Right atrium auricular region (tissue), 2 donors: ENCODE data around the gene TICAM1. TPM values are rescaled to one million over a fixed set of nuclear protein-coding genes. Genes with fewer than 3 reads are reported as not detected.
A peak's percentile ranks its signal among the peaks of the same experiment; 100 is the strongest.
"Not testable (repeated sequence)": the region's sequence is repeated elsewhere in the genome, so short reads cannot be mapped to it uniquely, and the experiment has no call there.

Source experiments
- DNase-seq: peaks from one replicate; pipeline ENCODE4 v3.0.0-alpha.2; 2019; ENCODE audit warnings: low spot score
- H3K27ac ChIP-seq, 2 donors: fragments of 200-600 bp; sonication (generic); 1 replicate in 1 of 2; 2 replicates in 1 of 2; pipeline ENCODE4 v1.5.1; 2016 to 2019
- H3K27me3 ChIP-seq, 2 donors: fragments of 200-600 bp; sonication (generic); one replicate each; pipeline versions ENCODE4 v1.5.1 to v1.6.0; 2017 to 2019
- H3K36me3 ChIP-seq: fragments of 200-600 bp; sonication (generic); one replicate; pipeline ENCODE4 v1.5.1; 2016
- H3K4me1 ChIP-seq, 2 donors: fragments of 200-600 bp; sonication (generic); one replicate each; pipeline versions ENCODE4 v1.5.1 to v1.6.0; 2017 to 2019
- H3K4me3 ChIP-seq, 2 donors: fragments of 200-600 bp; sonication (generic); 1 replicate in 1 of 2; 2 replicates in 1 of 2; pipeline ENCODE4 v1.5.1; 2017 to 2019; ENCODE audit warnings: mild to moderate bottlenecking in 1 of 2, moderate library complexity in 1 of 2
- H3K9me3 ChIP-seq, 2 donors: fragments of 200-600 bp; sonication (generic); one replicate each; pipeline ENCODE4 v1.5.1; 2019
- total RNA-seq, 2 donors: library from RNA; depleted of rRNA; stranded (reverse); fragments of >200 nt; gene quantifications; one replicate each; pipeline ENCODE4 v1.1.0, GENCODE V29; 2016
- TF ChIP-seq, protein P1 (sequence below), 2 donors: fragments of 200-600 bp; sonication (generic); IDR thresholded peaks; one replicate each; pipeline ENCODE4 v1.5.1; 2019; ENCODE audit warnings: antibody characterized with exemption in 2 of 2

Gene TICAM1
- total RNA-seq, 2 donors from 2014 or later, result 3.0 to 7.6 TPM

DNA sequence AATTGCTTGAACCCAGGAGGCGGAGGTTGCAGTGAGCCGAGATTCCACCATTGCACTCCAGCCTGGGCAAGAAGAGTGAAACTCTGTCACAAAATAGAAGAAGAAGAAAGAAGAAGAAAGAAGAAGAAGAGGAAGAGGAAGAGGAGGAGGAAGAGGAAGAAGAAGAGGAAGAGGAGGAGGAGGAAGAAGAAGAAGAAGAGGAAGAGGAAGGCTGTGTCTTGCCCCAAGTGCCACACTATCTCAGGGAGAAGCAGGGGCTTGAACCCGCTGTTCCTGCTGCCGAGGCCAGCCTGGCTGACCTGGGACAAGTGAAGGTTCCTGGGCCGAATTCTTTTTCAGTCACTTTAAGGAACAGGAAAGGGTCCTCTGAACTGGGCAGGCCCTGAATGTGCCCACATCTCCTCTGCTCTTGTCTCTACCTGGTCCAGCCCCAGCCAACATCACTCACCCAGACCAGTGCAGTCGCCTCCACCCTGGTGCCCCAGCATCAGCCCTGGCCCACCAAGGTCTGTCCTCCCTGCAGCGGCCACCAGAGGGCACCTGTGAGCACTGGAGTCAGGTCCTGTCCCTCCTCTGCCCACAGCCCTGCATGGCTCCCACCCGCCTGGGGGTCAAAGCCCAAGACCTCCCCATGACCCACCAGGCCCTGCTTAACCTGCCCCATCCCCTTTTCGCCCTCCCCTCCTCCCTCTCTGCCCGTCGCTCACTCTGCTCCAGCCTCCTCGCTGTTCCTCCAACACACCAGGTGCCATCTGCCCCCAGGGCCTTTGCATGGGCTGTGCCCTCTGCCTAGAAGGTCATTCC is 20.0 kb downstream of the TICAM1 start:
- no peak overlapping the region for H3K4me3 ChIP-seq
- H3K27ac ChIP-seq, result no peak overlapping the region
- H3K9me3 ChIP-seq, result no peaks in the 10 kb centered on the region
- peaks cover 4% of the 10 kb centered on the region for H3K36me3 ChIP-seq
- DNase-seq, result peak; percentile 82
- peaks cover 0 to 23% of the 10 kb centered on the region in 2 donors for H3K4me1 ChIP-seq
- TF ChIP-seq, protein P1, sequence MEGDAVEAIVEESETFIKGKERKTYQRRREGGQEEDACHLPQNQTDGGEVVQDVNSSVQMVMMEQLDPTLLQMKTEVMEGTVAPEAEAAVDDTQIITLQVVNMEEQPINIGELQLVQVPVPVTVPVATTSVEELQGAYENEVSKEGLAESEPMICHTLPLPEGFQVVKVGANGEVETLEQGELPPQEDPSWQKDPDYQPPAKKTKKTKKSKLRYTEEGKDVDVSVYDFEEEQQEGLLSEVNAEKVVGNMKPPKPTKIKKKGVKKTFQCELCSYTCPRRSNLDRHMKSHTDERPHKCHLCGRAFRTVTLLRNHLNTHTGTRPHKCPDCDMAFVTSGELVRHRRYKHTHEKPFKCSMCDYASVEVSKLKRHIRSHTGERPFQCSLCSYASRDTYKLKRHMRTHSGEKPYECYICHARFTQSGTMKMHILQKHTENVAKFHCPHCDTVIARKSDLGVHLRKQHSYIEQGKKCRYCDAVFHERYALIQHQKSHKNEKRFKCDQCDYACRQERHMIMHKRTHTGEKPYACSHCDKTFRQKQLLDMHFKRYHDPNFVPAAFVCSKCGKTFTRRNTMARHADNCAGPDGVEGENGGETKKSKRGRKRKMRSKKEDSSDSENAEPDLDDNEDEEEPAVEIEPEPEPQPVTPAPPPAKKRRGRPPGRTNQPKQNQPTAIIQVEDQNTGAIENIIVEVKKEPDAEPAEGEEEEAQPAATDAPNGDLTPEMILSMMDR (IDR thresholded peaks at IDR 0.05), result peak; percentile 83 to 92
- no peaks in the 10 kb centered on the region for H3K27me3 ChIP-seq

DNA sequence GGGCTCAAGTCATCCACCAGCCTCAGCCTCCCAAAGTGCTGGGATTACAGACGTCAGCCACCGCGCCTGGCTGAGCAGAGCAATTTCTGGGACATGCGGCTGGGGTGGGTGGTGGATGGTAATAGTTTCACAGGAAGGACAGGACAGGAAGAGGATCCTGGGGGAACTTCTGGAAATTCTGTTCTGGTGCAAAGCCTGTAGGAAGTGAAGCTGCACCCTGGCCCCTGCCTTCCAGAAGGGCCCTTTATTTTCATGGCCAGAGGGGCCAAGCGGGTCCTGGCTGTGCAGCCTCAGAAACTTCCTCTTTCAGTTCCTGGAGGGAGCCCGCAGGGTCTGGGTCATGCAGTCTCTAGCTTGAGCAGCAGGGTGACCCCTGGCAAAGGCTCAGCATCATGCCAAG is 24.3 kb downstream of the TICAM1 start:
- Histone ChIP-seq H3K4me1 (peaks cover 0 to 16% of the 10 kb centered on the region in 2 donors), H3K4me3 (no peak overlapping the region), H3K27me3 (no peaks in the 10 kb centered on the region), H3K36me3 (no peaks in the 10 kb centered on the region), H3K9me3 (no peaks in the 10 kb centered on the region), H3K27ac (no peak overlapping the region)
- TF ChIP-seq, protein P1 (IDR thresholded peaks at IDR 0.05), result no peak
- DNase-seq, result no peak

DNA sequence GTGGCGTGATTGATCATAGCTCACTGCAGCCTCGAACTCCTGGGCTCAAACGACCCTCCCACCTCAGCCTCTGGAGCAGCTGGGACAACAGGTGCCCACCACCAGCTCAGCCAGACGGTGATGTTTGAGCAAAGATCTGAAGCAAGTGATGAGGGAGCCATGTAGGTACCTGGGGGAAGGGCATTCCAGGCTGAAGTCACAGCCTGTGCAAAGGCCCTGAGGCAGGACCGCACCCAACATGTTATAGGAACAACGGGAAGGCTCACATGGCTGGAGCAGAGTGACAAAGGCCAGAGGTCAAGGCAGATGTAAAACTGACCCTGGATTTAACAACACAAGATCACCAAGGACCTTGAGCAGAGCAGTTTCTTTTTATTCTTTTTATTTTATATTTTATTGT is 25.1 kb downstream of the TICAM1 start:
- no peak overlapping the region for H3K4me3 ChIP-seq
- no peaks in the 10 kb centered on the region for H3K9me3 ChIP-seq
- no peaks in the 10 kb centered on the region for H3K36me3 ChIP-seq
- peaks cover 0 to 18% of the 10 kb centered on the region in 2 donors for H3K4me1 ChIP-seq
- H3K27ac ChIP-seq, result no peak overlapping the region
- H3K27me3 ChIP-seq, result no peaks in the 10 kb centered on the region
- no peak for DNase-seq
- TF ChIP-seq, protein P1 (IDR thresholded peaks at IDR 0.05), result no peak

DNA sequence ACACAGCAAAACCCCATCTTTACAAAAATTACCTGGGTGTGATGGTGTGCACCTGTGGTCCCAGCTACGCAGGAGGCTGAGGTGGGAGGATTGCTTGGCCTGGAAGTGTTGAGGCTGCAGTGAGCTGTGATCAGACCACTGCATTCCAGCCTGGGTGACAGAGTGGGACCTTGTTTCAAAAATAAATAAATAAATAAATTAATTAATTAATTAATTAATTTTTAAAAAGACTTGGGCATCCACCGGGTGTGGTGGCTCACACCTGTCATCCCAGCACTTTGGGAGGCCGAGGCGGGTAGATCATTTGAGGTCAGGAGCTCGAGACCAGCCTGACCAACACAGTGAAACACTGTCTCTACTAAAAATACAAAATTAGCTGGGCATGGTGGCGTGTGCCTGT is 26.4 kb downstream of the TICAM1 start:
- not testable (repeated sequence) for H3K4me3 ChIP-seq, H3K27me3 ChIP-seq, H3K9me3 ChIP-seq, DNase-seq, H3K36me3 ChIP-seq, H3K27ac ChIP-seq
- H3K4me1 ChIP-seq, result peaks cover 0 to 27% of the 10 kb centered on the region in 2 donors

DNA sequence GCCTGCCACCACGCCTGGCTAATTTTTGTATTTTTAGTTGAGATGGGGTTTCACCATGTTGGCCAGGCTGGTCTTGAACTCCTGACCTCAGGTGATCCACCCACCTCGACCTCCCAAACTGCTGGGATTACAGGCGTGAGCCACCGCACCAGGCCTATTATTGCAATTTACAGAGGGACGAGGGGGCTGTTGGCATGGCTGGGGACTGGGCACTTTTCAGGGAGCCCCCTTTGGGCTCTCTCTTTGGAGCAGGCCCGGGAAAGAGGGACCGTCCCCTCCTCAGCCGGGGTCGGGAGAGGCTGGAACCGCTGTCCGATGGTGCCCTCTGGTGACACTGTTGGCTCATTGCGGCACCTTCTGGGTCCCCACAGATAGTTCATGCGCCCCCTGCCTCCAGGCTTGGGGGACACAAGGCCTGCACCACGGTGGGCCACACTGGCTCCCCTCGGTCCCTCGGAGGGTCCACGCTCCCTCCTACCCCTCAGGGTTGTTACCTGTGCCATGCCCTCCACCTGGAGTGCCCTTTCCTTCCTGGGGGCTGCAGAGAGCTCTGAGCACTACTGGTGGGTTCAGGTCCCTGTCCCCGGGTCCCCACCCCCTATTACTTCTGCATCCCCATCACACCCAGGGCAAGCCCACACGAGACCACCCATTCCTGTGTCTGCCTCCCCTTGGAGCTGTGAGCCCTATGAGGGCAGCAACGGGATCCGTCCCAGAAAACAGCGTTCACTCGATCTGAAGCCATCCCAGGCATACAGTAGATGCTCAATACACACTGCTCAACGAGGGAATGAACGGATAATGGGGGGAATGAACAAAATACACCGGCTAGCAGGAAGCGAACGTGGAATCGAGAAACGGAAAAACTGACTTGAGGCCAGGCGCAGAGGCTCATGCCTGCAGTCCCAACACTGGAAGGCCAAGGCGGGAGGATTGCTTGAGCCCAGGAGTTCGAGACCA is 27.5 kb downstream of the TICAM1 start:
- Histone ChIP-seq H3K4me3 (no peak overlapping the region), H3K27me3 (no peaks in the 10 kb centered on the region), H3K27ac (no peak overlapping the region), H3K4me1 (peaks cover 0 to 28% of the 10 kb centered on the region in 2 donors), H3K36me3 (no peaks in the 10 kb centered on the region), H3K9me3 (no peaks in the 10 kb centered on the region)
- TF ChIP-seq, protein P1 (IDR thresholded peaks at IDR 0.05), result peak; percentile 73 to 88
- DNase-seq, result no peak

DNA sequence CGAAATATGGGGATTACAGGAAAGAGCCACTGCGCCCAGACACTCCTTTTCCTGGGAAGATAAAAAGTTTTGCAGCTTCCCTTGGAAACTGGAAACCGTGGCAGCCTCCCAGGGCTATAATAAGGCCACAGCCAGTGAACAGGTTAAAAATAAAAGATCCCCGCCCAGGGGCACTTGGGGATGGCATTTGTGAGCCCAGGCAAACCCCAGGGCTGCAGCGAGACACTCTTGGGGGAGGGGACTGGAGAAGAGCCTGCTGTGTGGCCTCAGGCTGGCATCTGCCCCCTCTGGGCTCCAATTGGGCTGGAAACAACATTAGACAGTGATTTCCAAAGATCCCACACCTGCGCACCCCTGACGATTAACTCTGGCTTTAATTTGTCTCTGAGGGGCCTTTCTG is 28.8 kb downstream of the TICAM1 start:
- DNase-seq, result no peak
- peak overlapping the region; percentile 47 to 59 for H3K27ac ChIP-seq
- TF ChIP-seq, protein P1 (IDR thresholded peaks at IDR 0.05), result no peak
- H3K4me1 ChIP-seq, result peaks cover 0 to 28% of the 10 kb centered on the region in 2 donors
- H3K27me3 ChIP-seq, result no peaks in the 10 kb centered on the region
- no peaks in the 10 kb centered on the region for H3K36me3 ChIP-seq
- no peak overlapping the region for H3K4me3 ChIP-seq
- H3K9me3 ChIP-seq, result no peaks in the 10 kb centered on the region
